GM21381 (cell line): ENCODE measurements around the gene ZBTB24.
"Not testable (repeated sequence)": the region's sequence is repeated elsewhere in the genome, so short reads cannot be mapped to it uniquely, and the experiment has no call there.

Source experiments
- ATAC-seq: cut with Tn5 transposase; IDR thresholded peaks from one replicate; pipeline ENCODE4 v1.9.1; 2021; ENCODE audit warnings: mild to moderate bottlenecking, moderate library complexity; ENCODE audit not compliant: unreplicated experiment

ZBTB24 gene

DNA sequence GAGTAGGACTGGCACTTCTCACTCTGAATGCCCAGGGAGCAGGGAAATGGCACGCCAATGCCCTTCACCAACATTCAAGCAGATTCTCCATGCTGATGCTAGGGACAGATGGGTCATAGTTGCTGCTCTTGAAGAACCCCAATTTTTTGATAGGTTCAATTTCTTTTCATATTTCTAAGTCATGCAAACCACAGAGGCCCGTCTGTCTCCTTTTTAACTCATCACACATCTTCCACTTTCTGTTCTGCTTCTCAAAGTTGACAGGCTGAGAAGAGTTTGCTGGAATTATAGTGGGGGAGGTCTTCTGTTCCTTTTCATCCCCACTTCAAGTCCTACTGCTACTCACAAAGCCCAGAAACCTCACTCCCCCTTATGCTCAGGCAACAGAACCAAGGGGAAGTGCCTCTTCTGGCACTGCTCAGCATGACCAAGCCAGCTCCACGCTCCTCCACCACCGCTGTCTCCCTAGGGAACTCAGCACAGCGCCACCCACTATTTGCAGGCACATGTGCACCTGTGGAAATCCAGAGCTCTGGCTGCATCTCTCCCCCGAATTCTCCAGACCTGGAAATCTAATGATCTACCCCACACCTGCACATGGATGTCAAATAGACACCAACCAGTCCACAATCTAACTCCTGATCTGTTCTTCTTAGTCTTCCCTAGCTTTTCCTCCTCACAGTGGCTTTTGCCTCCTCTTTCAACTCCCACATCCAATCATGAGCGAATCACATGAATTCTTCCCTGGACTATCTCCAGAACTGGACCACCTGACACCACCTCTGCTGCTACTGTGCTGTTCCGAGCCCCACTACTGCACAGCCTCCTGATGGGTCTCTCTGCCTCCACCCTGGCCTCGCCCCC lies 10.7 kb downstream of the ZBTB24 start:
- ATAC-seq: peak; percentile 51

DNA sequence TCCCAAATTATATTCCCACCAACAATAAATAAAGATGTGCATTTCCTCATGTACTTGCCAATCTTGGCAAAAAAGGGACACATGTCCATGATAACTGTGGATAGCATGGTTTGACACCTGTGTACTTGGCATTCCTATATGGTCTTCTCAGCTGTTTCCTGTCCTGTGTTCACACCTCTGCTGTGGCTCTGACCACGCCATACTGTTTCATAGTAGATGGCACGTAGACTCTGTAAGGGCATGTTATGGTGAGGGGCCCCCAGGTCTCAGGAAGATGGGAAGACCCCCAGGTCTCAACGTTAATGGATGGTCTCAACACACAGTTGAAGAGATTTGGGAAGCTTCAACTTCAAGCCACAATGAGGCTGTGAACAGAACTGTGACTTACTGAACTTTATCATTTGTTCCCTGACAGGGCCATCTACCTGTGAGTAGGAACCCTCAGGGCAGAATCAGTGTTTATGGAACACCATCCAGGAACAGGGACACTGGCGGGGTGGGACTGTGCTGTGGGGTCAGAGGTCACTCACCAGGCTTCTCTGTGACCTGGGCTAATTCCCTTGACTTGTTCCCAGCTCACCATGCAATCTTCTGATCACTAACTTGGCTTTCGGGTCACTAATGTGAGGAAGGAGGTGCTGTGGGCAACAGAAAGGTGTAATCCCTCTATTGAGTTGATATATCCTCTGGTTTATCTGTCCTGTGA lies 11.8 kb downstream of the ZBTB24 start:
- no peak for ATAC-seq

DNA sequence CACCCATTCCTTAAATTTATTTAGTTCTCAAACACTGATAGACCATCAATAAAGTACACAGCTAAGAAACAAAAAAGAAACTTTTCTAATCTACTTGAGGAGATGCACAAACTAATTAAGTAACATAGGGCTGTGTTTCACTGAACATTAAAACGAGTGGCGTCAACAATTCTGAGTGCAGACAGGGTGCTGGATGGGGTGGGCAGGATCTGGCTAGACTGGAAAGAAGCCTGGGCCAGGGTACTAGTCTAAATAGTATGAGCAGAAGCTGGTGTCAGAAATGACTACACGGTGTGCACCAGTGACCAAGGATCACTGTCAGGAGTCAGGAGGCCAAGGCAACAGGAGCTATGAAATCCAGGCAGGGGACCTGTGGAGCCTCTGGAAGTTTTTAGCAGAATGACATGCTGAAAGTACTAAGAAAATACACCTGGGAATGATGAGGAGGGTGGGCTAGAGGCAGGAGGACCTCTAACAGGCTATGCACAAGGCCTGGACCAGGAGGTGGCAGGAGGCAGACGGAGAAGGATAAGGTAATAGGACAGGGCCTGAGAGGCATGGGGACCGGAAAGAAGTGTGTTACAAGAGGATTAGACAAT lies 13.3 kb downstream of the ZBTB24 start:
- no peak for ATAC-seq

DNA sequence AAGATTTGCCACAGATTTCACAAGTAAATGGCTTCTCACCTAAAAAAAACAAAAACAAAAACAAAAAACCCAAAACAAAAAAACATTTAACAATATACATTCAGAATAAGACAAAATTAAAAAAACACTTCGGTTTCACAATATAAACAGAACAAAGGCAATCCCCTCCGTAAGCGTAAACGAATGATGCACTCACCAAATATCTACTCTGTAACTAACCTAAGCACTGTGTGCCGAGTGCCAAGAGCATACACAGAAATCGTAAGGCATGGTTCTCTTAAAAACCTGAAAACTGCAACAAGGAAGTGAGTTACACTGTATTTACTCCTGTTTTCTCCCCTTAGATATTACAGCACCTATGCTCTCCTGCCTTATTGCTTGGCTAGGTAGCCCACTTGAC lies 15.3 kb downstream of the ZBTB24 start:
- no peak for ATAC-seq

DNA sequence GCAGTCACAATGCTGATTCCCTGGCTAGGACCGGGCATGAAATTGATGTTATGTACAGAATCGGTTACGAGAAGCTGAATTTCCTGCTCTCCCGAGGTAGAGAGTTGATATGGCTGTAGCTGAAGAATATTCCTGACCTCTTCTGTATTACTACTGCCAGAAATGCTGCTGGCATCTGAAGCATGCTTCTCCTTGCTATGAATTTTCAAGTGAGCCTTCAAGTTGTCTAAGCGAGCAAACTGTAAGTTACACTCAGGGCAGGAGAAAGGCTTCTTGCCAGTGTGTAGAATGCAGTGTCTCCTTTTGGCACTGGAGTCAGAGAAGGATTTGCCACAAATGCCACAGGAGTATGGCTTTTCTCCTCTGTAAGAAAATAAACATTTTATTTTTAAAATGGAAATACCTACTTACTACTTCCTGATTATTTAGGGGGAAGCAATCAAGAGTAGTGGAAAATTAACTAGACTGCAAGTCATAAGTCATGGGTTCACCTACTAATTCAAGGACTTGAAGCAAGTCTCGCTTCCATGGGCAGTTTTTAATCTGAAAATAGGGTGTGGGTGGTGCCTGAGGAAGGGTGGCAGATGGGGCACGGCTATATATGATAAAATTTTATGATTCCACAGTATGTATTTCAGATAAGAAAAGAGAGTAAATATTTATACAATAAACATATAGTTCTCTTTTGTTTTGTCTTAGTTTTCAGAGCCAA lies 16.7 kb downstream of the ZBTB24 start:
- no peak for ATAC-seq

DNA sequence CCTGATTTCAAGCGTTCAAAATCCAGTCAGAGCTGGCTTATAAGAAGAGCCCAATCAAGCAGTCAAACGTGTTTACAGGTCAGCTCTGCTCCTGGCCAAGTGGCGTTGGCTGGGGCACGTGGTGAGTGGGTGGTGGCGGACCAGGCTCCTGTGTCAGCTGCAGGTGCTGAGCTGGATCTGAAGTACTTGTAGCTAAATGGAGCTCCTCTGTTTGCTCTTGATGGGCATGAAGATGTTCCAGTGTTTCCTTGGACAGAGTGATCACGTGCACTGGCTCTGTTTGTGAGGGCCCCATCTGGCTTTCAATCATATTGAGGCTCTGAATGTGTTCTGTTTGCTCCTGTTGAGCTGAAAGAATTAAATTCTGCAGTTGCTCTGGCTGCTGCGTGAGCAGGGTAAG lies 17.2 kb downstream of the ZBTB24 start:
- ATAC-seq: no peak

DNA sequence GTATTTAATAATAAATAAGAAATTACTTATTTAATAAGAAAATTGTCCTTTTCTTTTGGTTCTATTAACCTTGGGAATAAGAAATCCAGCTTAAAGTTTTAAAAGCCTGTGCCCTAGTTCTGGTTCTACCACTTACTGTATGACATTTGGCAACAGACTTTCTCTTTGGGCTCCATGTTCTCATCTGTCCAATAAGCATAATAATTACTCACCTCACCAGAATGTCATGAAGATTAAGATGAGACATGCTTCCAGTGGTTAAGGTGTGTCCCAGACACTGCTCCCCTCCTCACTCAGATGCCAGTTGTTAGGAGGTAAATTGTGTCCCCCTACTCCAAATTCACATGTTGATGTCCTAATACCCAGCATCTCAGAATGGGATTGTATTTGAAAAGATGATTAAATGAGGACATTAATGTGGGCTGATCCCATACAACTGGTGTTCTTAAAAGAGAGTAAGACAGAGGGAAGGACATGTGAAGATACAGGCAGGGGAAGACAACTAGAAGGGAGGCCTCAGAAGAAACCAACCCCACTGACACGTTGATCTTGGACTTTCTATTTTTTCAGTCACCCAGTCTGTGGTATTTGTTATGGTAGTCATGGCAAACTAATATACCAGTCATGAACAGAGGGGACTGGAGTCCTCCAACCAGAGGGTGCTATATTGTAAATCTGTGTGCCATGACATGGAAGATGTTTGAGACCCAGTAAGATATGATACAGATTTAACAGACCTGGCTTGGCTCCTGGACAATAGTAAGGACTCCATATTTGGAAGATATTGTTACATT lies 21.1 kb downstream of the ZBTB24 start:
- ATAC-seq: no peak

DNA sequence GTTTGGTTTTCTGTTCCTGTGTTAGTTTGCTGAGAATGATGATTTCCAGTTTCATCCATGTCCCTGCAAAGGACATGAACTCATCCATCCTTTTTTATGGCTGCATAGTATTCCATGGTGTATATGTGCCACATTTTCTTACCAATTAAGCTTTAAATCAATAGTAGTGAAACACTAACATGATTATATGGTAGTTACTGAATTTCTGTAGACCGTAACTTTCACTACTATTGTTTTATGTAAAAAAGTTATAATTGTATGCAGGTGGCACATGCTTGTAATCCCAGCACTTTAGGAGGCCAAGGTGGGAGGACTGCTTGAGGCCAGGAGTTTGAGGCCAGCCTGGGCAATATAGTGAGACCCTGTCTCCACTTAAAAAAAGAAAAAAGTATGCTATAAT lies 21.8 kb downstream of the ZBTB24 start:
- not testable (repeated sequence) for ATAC-seq

DNA sequence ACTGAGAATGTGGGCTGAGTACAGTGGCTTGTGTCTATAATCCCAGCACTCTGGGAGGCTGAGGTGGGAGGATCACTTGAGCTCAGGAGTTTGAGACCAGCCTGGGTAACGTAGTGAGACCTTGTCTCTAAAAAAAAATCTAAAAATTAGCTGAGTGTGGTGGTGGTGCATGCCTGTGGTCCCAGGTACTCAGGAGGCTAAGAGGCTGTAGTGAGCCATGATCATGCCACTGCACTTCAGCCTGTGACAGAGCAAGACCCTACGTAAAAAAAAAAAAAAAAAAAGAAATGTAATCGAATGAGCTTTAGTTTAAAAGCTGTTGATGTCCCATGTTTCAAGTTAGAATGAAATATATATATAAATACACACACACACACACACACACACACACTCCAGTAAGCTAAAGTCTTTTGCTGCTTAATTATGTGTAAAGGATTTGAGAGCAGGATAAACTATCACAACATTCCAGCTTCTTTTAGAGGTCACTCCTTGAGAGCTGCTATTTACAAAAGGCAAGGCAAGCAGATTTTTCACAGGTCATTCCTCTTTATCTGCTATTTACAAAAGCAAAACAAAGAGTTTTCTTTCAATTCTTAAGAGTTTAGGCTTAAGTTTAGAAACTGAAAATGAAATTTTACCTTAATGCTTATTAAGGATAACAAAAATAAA lies 22.7 kb downstream of the ZBTB24 start:
- ATAC-seq: no peak

DNA sequence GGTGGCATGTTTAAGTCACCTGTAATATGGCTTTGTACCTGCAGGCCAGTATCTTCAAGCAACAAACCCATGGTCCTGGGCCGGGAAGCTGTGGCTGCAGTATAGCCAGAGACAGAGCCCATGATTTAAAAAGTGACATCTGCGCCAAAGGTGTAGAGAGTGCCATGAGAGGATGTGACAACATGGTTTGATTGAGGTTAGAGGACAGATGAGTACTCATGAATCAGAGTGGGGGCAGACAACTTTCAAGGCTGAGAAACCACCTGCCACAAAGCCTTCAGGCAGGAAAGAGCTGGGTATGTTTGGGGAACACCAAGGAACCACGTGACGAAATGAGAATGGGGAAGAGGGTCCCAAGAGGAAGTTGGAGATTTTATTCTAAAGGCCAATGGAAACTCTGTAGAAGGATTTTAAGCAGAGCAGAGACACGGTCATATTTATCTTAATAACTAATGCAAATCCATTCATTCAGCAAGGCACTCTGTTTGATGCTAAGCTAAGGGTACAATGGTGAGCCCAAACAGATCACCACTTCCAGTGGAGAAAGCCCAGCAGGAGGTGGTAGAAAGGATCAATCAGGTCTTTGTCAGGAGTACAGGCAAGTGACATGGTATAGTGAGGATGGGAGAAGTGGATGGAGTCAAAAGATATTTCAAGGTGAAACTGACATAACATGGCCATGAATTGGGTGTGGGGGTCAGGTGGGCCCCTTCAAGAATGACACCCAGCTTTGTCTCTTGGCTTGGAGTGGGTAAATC lies 24.1 kb downstream of the ZBTB24 start:
- ATAC-seq: peak; percentile 25

DNA sequence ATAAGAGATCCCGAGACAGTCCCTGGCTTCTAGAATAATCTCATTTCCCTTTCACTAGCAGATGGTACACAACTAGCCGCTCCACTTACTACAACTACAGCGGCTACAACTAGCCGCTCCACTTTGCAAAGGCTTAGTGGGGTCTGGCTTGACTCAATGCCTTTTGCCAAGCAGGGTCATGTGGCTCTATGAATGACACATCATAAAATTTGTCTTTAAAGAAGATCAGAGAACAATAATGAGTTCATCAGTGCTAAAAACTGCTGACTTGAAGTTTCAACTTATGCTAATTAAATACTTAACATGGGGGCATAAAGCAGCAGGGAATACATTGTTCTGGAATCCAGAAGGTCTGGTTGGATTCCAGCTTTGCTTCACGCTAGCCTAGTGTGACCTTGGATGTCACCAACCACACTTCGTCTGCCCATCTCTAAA lies 25.4 kb downstream of the ZBTB24 start:
- ATAC-seq: no peak

DNA sequence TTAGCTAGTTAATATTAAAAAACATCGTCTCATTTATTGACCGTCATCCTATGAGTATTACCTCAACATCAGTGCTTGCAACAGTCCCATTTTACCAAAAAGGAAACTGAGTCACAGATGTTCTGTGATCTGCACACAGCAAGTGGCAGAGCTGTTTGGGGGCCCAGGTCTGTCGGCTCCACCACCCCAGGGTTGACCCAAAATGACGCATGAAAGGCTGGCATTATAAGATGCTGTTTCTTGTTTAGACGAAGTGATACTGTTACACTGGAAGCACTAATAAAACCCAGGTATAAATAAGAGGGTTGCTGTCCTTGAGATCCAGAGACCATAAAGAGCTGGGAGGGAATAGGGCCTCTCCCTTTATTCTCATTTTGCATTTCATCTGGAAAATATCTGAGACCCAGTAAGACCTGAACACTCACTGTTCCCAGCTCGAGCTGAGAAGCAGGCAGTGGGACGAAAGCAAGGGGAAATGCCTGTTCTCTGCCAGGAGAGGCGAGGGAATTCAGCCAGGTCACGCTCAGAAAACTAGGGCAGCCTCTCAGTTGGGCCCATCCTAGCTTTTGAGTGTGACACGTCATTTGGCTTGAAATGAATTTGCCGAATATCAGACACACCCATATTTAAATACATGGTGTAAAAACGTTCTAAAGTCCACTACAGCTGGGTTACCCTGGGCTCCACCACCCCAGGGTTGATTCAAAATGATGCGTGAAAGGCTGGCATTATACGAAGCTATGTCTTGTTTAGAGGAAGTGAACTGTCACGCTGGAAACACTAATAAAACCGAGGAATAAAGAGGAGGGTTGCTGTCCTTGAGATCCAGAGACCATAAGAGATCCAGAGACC lies 26.1 kb downstream of the ZBTB24 start:
- no peak for ATAC-seq

DNA sequence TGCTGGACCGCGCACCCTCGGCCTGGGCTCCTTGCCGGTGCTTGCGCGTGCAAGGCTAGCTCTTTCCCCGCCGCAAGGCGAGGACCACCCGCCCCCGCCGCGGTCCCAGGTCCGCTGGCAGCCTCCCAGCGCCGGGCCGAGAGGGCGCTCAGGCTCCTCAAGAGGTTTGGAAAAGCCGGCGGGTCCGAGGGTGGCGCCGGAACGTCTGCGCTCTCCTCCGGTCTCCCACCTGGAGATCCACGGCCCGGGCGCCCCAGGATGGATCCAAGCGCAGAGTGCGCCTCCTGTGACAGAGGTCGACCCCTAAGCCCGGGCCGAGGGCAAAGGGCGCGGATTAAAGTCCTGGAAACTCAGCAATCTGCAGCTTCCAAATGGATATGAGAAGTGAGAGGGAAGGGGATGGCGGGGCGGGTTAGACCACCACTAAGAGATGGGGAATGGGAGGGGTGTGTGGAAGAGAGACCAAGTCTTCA lies 26.9 kb downstream of the ZBTB24 start:
- no peak for ATAC-seq

DNA sequence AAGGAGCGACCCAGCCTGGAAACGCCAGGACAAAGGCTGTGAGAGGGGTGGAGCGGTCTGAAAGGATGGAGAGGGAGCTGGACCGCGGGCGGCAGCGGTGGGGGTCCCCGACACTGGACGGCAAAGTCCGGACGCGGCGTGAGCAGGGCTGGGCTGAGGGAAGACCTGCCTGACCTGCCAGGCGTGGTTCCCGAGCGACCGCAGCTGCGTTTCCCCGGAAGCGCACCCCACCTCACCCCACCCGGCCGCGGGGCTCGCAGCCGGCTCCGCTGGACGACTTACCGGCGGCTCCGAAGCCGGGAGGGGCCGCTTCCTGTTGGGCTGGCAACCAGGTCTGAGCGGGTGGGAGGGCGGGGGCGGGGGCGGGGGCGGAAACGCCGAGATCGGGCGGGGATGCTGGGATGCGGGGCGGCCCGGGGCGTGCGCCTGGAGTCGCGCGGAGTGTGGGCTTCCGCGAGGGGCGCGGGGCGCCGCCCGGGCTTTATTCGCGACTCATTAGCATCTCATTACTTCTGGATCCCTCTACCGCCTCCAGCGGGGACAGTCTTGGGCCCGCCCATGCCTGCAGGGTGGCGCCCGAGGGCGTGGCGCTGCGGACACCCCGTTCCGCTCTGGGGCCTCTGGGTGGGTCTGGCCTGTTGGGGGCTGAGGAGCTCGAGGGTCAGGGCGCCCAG lies 27.4 kb downstream of the ZBTB24 start, which contains the start of gene MICAL1:
TSS of gene MICAL1 (minus strand) at position 336 of the 674 bp plus-strand sequence. CDS start 1,576 bp downstream, outside the sequence.
- ATAC-seq: peak; percentile 51

DNA sequence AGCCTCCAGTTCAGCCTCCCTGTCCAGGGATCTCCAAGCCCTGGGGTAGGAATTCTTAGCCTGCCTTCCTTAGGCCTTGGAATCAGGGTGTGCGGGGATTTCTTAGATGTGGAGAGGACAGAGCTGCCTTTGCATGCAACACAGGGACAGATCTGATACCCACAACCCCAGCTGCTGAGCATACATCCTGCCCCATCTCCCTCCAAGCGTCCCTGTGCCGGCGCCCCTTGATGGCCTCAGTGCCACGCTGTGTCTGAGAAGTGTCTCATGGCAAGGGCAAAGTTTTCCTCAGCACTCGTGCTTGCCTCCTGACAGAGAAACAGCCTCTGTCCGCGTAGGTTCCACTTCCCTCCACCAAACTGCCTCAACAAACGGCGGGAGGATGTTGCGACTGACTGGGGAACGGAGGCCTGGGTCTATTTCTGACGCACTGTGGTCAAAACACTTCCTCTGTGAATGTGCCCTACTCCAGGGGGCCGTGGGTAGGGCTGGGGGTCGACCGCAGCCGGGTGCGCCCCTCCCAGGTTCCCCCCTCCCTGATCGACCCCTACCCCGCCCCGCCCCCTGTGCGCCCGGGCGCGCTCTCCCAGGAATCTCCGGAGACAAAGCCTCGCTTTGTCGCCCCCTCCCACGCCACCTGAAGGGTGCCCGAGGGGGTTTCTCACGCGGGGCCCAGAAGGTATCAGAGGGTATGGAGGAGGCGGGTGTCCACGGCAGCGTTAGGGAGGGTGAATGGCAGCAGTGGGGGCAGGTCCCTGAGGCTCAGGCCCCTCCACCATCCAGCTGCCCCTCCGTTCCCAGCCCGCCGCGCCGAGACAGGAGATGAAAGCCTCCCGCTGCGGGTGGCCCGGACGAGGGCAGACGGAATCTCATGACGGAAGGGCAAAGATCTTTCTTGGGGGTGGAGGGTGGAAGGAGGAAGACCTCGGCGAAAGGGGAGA lies 28.3 kb downstream of the ZBTB24 start:
- peak; percentile 27 for ATAC-seq
